Transverse colon (tissue), 3 donors: ENCODE results near the gene SRRM1.

Source experiments
- CTCF ChIP-seq, 5 experiments: fragments of 200-600 bp in 3 of 5; fragments of 450-650 bp in 2 of 5; sonication (generic) in 3 of 5; IDR thresholded peaks; 1 replicate in 2 of 5; 2 replicates in 3 of 5; pipeline ENCODE4 v1.5.1; 2016 to 2017; ENCODE audit warnings: antibody characterized with exemption in 5 of 5, inconsistent platforms in 3 of 5, mild to moderate bottlenecking in 2 of 5, moderate library complexity in 1 of 5
- POLR2A ChIP-seq: fragments of 450-650 bp; IDR thresholded peaks from one replicate; pipeline ENCODE4 v1.6.1; 2016; ENCODE audit warnings: antibody characterized with exemption, mild to moderate bottlenecking, moderate library complexity

GRCh38 chr1:24720152-24720551 is 77.0 kb downstream of the SRRM1 start:
- TF ChIP-seq CTCF (IDR thresholded peaks at IDR 0.05) (no peak), POLR2A (no peak)
